ENCODE data around the gene FAS. TPM values are rescaled to one million over a fixed set of nuclear protein-coding genes. Genes with fewer than 3 reads are reported as not detected.

The FAS gene
- total and polyA plus RNA-seq, 3 donors from 2014 or later = 9.3 to 16.2 (median 10.7) TPM

DNA sequence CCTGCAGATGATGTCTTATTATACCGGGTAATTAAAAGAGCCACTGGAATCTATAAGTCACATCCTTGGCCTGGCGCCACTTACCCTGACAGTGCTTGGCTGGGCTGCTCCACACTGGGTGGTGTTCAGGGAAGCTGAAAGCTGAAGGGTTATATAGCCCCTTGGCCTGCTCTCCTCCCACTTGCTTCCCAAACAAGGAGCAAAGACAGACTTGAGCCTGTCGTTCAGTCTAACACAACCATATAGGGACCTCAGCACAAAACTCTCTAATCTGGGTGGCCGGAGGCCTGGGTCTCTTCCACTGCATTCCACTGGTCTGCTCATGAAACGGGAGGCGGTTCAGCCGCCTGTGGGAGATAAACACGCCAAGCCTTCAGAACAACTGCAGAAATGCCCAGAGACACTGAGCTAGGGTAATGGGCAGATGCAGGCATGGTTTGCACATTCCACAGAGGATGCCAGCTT lies 37.9 kb upstream of the FAS start, which contains the start of gene ACTA2:
ACTA2 (minus strand) TSS at position 127 of the 465 bp plus-strand sequence. CDS start 3,843 bp downstream, outside the sequence.
- Histone ChIP-seq H3K9me3 (no peaks in the 10 kb centered on the region), H3K4me1 (no peaks in the 10 kb centered on the region), H3K36me3 (ENCODE audit: low read depth, missing control alignments) (no peaks in the 10 kb centered on the region), H3K27ac (peak within 1 kb of the TSS; percentile 77 to 95), H3K27me3 (no peaks in the 10 kb centered on the region), H3K4me3 (peak within 1 kb of the TSS; percentile 46 to 62)
- DNase-seq = peak; percentile 70
- TF ChIP-seq, protein P1, sequence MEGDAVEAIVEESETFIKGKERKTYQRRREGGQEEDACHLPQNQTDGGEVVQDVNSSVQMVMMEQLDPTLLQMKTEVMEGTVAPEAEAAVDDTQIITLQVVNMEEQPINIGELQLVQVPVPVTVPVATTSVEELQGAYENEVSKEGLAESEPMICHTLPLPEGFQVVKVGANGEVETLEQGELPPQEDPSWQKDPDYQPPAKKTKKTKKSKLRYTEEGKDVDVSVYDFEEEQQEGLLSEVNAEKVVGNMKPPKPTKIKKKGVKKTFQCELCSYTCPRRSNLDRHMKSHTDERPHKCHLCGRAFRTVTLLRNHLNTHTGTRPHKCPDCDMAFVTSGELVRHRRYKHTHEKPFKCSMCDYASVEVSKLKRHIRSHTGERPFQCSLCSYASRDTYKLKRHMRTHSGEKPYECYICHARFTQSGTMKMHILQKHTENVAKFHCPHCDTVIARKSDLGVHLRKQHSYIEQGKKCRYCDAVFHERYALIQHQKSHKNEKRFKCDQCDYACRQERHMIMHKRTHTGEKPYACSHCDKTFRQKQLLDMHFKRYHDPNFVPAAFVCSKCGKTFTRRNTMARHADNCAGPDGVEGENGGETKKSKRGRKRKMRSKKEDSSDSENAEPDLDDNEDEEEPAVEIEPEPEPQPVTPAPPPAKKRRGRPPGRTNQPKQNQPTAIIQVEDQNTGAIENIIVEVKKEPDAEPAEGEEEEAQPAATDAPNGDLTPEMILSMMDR (IDR thresholded peaks at IDR 0.05) = no peak
- TF ChIP-seq POLR2A (IDR thresholded peaks at IDR 0.05) = peak; percentile 62
- intact Hi-C loops (cut with DNase I; ENCODE audit: low total_unique reads) = no loop called here
- 45 to 51% methylated on average over 2 to 8 of the region's 8 CpGs for WGBS, 2 donors

DNA sequence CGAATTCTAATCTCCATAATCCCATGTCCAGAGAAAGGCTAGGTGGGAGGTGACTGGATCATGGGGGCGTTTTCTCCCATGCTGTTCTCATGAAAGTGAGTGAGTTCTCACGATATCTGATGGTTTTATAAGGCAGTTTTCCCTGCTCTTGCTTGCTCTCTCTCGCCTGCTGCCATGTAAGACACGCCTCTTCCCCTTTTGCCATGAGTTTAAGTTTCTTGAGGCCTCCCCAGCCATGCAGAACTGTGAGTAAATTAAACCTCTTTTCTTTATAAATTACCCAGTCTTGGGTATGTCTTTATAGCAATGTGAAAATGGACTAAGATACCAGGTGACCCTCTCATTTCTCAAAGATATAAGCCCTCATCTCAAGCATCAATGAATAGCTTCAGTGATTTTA lies 36.9 kb upstream of the FAS start:
- Histone ChIP-seq H3K4me1 (no peaks in the 10 kb centered on the region), H3K27ac (peak overlapping the region; percentile 77 to 95), H3K27me3 (no peaks in the 10 kb centered on the region), H3K36me3 (ENCODE audit: low read depth, missing control alignments) (no peaks in the 10 kb centered on the region), H3K9me3 (no peaks in the 10 kb centered on the region), H3K4me3 (no peak overlapping the region)
- TF ChIP-seq POLR2A (IDR thresholded peaks at IDR 0.05) = no peak
- TF ChIP-seq, protein P1 (IDR thresholded peaks at IDR 0.05) = no peak
- DNase-seq = no peak
- intact Hi-C loops (cut with DNase I; ENCODE audit: low total_unique reads) = no loop called here
- 80 to 89% methylated on average over 5 of the region's 5 CpGs for WGBS, 2 donors

DNA sequence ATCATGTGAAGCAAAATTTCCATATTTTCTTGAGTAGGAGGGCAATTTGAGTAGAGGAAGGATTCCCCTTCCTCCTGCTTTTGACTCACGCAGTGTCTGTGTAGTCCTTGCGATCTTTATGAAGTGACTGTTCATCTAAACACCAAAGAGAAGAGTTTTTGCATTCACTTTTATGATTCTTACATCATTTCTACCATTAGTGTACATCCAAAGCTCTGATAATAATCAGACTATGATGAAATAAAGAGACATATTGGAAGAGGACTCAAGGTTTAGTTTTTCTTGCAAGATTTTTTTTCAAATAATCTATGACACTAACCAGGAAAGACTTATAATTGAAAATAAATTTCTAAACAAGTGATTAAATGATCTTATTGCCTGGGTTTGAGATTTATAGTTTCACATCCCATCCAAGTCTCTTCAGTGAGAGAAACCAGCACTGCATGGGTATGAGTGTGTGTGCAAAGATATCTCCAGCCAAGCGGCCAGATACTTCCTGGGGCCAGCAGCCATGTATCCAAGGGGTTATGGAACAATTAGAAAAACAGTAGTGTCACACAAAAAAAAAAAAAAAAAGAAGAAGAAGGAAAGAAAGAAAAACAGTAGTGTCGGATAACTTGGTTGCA lies 36.0 kb upstream of the FAS start:
- TF ChIP-seq POLR2A (IDR thresholded peaks at IDR 0.05) = no peak
- TF ChIP-seq, protein P1 (IDR thresholded peaks at IDR 0.05) = no peak
- no peak for DNase-seq
- no peaks in the 10 kb centered on the region for H3K27me3 ChIP-seq
- 70 to 78% methylated on average over 4 of the region's 4 CpGs for WGBS, 2 donors
- H3K9me3 ChIP-seq = no peaks in the 10 kb centered on the region
- intact Hi-C loops (cut with DNase I; ENCODE audit: low total_unique reads) = no loop called here
- no peaks in the 10 kb centered on the region for H3K36me3 ChIP-seq (ENCODE audit: low read depth, missing control alignments)
- no peaks in the 10 kb centered on the region for H3K4me1 ChIP-seq
- H3K27ac ChIP-seq = peak overlapping the region in 1 of 2 donors; percentile 95
- H3K4me3 ChIP-seq = no peak overlapping the region

DNA sequence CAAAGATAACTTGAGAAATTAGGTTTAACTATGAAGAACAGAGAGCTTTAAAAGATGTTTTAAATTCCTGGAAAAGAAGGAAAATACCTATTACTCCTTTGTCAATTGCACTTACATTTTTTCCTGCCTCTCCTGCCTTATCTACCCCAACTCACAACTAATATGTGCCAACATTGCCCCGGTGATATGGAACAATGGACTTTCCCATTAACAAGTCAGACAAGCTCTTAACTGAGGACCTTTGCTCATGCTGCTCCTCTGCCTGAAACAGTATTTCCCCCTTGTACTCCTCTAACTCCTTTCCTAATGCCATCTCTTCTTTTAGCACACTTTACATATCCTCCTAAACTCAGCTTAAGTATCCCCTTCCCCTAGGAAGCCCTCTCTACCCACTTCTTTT lies 33.2 kb upstream of the FAS start:
- Histone ChIP-seq H3K36me3 (ENCODE audit: low read depth, missing control alignments) (no peaks in the 10 kb centered on the region), H3K4me1 (no peaks in the 10 kb centered on the region), H3K9me3 (no peaks in the 10 kb centered on the region), H3K27me3 (no peaks in the 10 kb centered on the region), H3K27ac (no peak overlapping the region), H3K4me3 (no peak overlapping the region)
- DNase-seq = no peak
- intact Hi-C loops (cut with DNase I; ENCODE audit: low total_unique reads) = no loop called here
- TF ChIP-seq POLR2A (IDR thresholded peaks at IDR 0.05) = no peak
- TF ChIP-seq, protein P1 (IDR thresholded peaks at IDR 0.05) = no peak
- 87 to 95% methylated on average over 1 of the region's 1 CpG for WGBS, 2 donors

DNA sequence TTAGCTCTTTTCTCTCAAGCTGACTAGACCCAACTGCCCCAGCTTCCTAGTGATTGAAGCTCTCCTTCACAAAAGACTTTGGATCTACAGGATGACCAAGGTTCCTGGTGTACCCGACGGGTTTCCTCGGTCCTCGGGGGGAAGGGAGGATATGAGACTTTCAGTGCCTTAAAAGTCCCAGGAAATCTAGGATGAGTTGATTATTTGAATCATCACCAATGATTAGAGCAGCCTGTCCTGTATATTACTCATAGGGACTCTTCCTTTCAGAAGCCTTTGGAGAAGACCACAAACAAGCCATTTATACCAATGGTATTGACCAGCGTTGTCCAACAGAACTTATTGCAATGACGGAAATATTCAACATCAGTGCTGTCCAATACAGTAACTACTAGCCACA lies 31.9 kb upstream of the FAS start:
- no peak overlapping the region for H3K27ac ChIP-seq
- no peaks in the 10 kb centered on the region for H3K27me3 ChIP-seq
- intact Hi-C loops (cut with DNase I; ENCODE audit: low total_unique reads) = no loop called here
- TF ChIP-seq, protein P1 (IDR thresholded peaks at IDR 0.05) = no peak
- no peak for TF ChIP-seq POLR2A (IDR thresholded peaks at IDR 0.05)
- H3K4me1 ChIP-seq = no peaks in the 10 kb centered on the region
- no peaks in the 10 kb centered on the region for H3K9me3 ChIP-seq
- DNase-seq = no peak
- 92 to 97% methylated on average over 6 of the region's 6 CpGs for WGBS, 2 donors
- H3K4me3 ChIP-seq = no peak overlapping the region
- no peaks in the 10 kb centered on the region for H3K36me3 ChIP-seq (ENCODE audit: low read depth, missing control alignments)
